DMS53 (cell line): Measurements from ENCODE around the gene FAT1.

Experiments
- DNase-seq: peaks from one replicate; lab custom pipeline; 2025; lab: John Stamatoyannopoulos, UW

The FAT1 gene

GRCh38 chr4:186699881-186700397 lies 23.7 kb downstream of the FAT1 start:
- no peak for DNase-seq

DNA sequence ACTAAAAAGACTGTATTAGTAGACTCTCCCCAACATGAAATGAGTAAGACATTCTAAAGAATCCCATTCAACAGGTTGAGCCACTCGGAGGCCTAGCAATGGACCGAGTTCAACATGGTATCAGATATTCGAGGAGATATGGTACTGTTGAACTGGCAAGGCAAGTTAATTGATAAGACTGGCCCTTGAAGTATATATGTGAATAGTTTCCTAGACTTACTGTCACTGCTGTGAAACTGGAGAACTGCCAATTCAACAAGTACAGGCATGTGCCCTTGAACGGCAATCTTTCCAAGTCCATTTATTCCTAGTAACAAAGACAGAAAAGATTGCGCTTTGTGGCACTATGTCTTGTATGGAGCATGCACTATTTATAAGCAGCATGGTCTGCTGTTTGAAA lies 24.4 kb downstream of the FAT1 start:
- DNase-seq, result no peak

GRCh38 chr4:186698525-186698924 lies 25.1 kb downstream of the FAT1 start:
- no peak for DNase-seq

DNA sequence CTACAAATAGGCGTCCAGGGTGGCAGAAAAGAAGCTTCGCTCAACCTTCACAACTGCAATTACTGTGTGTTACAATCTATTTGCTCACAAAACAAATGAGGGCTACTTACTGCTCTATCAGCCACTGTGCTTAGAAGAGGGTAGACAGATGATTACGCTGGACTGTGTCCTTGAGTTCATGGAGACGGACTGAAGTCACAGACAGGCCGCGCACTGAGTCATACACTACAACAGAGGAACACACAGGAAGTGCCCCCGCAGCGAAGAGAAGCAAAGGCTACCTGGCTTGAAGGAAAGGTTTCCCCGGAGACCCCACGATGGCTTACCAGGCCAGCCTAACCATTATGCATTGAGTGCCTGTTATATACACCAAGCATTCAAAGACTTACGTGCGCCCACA lies 25.6 kb downstream of the FAT1 start:
- no peak for DNase-seq

- no peak for DNase-seq
Observed at GRCh38 chr4:186695392-186695791, 28.3 kb downstream of the FAT1 start.

GRCh38 chr4:186693894-186694293 lies 29.8 kb downstream of the FAT1 start:
- DNase-seq, result no peak

- DNase-seq, result no peak
Observed at GRCh38 chr4:186693159-186693815, 30.4 kb downstream of the FAT1 start.

- no peak for DNase-seq
Observed at GRCh38 chr4:186691396-186691795, 32.3 kb downstream of the FAT1 start.

DNA sequence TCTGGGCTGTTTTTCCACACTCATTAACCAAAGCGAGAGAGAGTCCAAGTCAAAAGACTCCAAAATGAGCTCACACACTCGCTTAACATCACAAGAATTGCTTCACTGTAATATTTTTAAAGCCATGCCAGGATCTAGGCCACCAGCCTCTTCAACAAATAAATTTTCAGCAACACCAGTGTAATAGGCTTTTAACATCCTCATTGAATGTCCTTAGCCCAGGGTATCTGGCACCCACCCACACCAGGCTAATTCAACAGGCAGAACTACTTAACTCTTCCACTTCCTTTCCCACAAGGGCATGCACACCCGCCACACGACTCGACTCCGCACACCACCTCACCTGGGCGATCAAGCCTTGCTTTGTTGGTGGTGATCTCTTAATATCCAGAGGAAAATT lies 34.2 kb downstream of the FAT1 start:
- peak; percentile 20 for DNase-seq

DNA sequence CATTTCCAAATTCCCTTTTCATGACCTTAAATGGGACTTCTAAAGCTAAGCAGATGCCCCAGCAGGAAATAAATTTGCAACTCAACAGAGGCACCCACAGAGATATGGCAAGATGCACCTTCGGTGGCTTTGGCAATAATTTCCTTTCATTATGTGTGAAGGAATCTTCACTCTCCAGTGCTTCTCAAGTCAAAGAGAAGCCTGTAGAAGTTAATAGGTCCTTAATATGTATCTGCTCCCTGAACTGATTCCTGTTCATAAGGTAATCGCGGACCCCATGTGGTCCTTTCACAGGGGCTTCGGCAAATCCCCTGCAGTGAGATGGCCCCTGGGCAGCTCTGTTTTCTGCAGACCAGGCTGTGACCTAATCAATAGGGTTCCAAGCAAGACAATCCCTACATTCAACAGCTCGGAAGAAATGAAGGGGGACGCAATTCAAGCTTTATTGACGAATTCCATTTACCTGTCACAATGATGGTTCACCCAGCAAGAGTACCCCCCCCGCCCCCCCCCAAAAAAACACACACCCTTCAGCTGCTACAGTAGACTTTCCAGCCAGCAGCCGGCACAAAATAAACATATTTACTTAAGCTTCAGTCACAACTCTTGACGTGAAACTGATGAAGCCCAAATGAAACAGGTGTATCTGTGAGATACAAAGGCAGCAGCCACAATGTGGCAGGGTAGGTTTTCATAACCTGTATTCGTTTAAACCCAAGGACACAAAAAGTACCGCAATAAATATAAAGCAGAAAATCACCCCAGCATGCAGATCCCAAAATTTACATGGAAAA lies 35.3 kb downstream of the FAT1 start:
- peak; percentile 87 for DNase-seq

DNA sequence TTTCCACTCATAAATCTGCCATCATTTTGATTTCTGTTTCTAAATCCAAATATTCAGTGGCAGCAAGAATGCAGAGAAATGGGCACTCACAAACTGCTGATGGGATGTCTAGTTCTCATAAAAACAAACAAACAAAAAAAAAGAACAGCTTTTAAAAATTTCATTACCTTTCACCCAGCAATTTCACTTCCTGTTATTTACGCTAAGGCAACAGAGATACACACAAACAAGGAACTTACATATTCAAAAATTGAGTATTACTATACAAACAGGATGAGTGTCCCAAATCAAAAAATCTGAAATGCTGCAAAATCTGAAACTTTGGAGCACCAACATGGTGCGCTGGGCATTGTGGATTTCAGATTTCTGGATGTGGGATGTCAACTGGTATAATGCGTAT lies 36.4 kb downstream of the FAT1 start:
- peak; percentile 29 for DNase-seq

DNA sequence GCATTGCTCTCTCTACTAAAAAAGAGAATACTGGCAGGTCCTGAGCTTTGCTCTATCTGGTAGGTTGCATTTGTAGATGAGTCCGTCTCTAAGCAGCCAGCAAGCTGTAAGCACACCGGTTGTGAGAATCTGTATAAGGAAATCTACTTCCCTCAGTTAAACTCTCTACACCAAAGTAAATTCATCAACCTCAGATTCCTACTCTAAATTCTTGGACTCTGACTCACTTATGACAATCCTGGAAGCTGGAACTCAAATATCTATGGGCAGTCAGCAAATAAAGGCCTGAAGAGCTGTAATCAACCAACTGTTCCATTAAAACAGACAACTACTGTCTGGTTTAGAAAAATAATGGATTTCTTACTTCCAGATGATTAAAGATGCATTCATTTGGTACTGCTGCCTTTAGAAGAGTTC lies 37.9 kb downstream of the FAT1 start:
- peak; percentile 48 for DNase-seq

DNA sequence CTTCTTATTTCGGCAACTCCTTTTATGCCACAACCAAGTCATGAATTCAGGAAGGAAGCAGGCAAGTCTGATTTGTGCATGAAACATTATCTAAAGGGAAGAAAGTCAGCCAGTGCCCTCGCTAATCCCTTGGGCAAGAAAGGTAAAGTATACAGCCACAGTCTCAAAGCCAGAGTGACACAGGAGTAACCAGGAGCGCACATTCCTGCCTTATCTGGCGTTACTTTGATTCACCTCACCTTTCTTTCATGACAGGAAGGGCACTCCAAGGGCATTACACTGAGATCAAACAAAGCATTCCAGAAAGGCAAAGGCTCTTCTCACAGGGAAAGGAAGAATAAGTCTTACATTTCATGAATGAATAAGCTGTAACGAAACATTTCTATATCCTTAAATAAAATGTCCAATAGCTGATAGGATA lies 38.8 kb downstream of the FAT1 start:
- no peak for DNase-seq

DNA sequence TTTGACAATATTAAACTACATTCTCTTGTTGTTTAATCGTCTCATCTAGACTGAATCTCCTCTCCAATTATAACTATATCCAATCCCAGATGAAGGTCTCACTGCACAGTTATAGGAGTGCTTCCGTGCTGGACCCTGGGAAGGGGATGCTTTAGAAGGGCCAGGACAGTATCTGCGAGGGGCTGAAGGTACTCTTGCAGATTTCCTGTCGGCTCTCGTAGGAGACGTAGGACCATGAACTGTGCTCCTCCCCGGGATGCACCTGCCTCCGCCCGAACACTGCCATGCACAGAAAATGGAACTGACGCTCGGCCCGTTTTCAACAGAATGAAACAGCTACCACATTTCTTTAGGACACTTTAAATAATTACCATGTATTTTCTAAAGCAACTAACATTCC lies 39.4 kb downstream of the FAT1 start:
- no peak for DNase-seq

DNA sequence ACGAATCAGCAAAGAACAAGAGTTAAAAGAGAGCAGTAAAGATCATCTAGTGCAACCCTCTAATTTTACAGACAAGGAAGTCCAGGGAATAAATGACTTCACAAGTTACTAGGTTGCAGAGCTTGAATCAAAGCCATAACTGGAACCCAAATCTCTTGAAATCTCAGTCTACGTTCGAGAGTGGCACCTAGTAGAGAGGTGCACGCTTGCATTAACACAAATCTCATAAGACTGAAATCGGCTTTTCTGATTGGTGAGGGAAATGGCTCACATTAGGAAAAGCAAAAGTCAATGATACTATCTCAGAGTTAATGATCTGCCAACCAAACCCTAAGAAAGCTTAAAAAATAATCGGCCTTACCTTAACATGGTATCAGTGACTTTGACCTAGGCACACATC lies 43.0 kb downstream of the FAT1 start:
- no peak for DNase-seq

- DNase-seq, result peak; percentile 38
Observed at GRCh38 chr4:186676531-186677161, 47.0 kb downstream of the FAT1 start.

GRCh38 chr4:186669735-186670134 lies 53.9 kb downstream of the FAT1 start:
- DNase-seq, result no peak

DNA sequence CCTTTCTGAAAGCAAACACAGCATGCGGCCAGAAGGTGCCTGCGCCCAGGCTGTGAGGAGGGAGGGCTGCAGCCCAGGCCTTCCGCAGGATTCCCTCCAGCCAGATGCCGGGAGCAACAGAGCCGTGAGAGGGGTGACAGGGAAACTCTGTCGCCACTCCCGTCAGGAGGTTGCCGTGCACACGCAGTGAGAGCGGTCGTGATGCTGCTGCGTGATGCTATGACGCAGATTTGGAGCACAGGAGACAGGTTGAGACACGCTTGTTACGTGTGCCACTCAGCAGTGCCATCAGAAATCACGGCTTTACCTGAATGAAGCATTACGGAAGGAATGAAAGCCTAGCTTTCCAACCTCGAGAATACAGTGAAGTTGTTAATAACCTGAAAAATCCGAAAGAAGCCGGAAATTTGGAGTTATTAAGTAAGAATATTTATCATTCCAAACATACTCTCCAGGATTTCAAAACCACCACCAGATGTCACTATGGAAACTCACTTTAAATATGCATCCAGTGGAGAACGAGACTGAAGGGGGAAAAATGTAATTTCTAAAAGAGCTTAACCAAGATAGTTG lies 54.4 kb downstream of the FAT1 start:
- peak; percentile 42 for DNase-seq

- peak; percentile 33 for DNase-seq
Observed at GRCh38 chr4:186666750-186667149, 56.9 kb downstream of the FAT1 start.

DNA sequence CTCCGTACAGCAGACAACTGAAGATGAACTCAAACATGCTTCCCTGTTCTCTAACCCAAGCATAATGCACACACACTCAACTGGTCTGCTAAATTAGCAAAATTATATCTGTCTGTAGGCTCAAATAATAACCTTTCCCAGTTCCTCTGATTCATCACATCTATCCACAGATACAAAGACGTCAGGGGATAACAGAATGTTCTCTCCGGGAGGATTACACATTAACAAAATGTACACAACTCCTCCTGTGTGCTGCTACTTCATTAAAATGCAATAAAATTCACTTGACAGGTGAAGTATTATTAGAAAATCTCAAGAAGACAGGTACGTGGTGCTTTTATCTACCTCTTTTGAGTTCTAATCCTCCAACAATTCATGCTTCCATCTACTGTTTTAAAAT lies 57.4 kb downstream of the FAT1 start:
- DNase-seq, result peak; percentile 61

- no peak for DNase-seq
Observed at GRCh38 chr4:186660403-186660802, 63.3 kb downstream of the FAT1 start.

- DNase-seq, result no peak
Observed at GRCh38 chr4:186659935-186660334, 63.7 kb downstream of the FAT1 start.

- DNase-seq, result peak; percentile 56
Observed at GRCh38 chr4:186659456-186659855, 64.2 kb downstream of the FAT1 start.
